ENCODE measurements around the gene NKPD1.

- TF ChIP-seq POLR2A (IDR thresholded peaks at IDR 0.05) (no peak), CTCF (IDR thresholded peaks at IDR 0.05) (peak in 2 of 4 experiments; percentile 17 to 22)
Measured at GRCh38 chr19:45125975-45126493, 34.7 kb downstream of the NKPD1 start.
